ENCODE data around the gene ADAR. TPM values are rescaled to one million over a fixed set of nuclear protein-coding genes. Genes with fewer than 3 reads are reported as not detected.
A peak's percentile ranks its signal among the peaks of the same experiment; 100 is the strongest.

The ADAR gene
- total RNA-seq, 2 donors from 2014 or later: 185 to 213 TPM

- ATAC-seq (replicated peaks): no peak
- Mint-ChIP-seq H3K9me3 (no peaks in the 10 kb centered on the region), H3K27me3 (no peaks in the 10 kb centered on the region), H3K4me1 (peaks cover 21% of the 10 kb centered on the region), H3K4me3 (no peak overlapping the region), H3K36me3 (ENCODE audit: low read depth) (peaks cover 84% of the 10 kb centered on the region), H3K27ac (peak overlapping the region; percentile 42)
Measured at GRCh38 chr1:154623358-154623757, 15.4 kb upstream of the ADAR start.

- H3K4me3 Mint-ChIP-seq: no peak overlapping the region
- H3K36me3 Mint-ChIP-seq (ENCODE audit: low read depth): peaks cover 80% of the 10 kb centered on the region
- H3K27me3 Mint-ChIP-seq: no peaks in the 10 kb centered on the region
- H3K9me3 Mint-ChIP-seq: no peaks in the 10 kb centered on the region
- H3K27ac Mint-ChIP-seq: peak overlapping the region; percentile 42
- no peak for ATAC-seq (replicated peaks)
- H3K4me1 Mint-ChIP-seq: peaks cover 21% of the 10 kb centered on the region
Measured at GRCh38 chr1:154622503-154623039, 14.6 kb upstream of the ADAR start.

- H3K27ac Mint-ChIP-seq: peak overlapping the region; percentile 46
- no peaks in the 10 kb centered on the region for H3K27me3 Mint-ChIP-seq
- peaks cover 78% of the 10 kb centered on the region for H3K36me3 Mint-ChIP-seq (ENCODE audit: low read depth)
- H3K4me1 Mint-ChIP-seq: peaks cover 22% of the 10 kb centered on the region
- no peak overlapping the region for H3K4me3 Mint-ChIP-seq
- no peak for ATAC-seq (replicated peaks)
- H3K9me3 Mint-ChIP-seq: no peaks in the 10 kb centered on the region
Measured at GRCh38 chr1:154621875-154622274, 13.9 kb upstream of the ADAR start.

GRCh38 chr1:154620751-154621150 lies 12.8 kb upstream of the ADAR start:
- Mint-ChIP-seq H3K4me1 (peaks cover 27% of the 10 kb centered on the region), H3K27me3 (no peaks in the 10 kb centered on the region), H3K36me3 (ENCODE audit: low read depth) (peaks cover 81% of the 10 kb centered on the region), H3K27ac (no peak overlapping the region), H3K4me3 (no peak overlapping the region), H3K9me3 (no peaks in the 10 kb centered on the region)
- no peak for ATAC-seq (replicated peaks)

- ATAC-seq (replicated peaks): no peak
- peaks cover 34% of the 10 kb centered on the region for H3K4me1 Mint-ChIP-seq
- H3K36me3 Mint-ChIP-seq (ENCODE audit: low read depth): peaks cover 69% of the 10 kb centered on the region
- H3K27ac Mint-ChIP-seq: no peak overlapping the region
- no peaks in the 10 kb centered on the region for H3K27me3 Mint-ChIP-seq
- no peaks in the 10 kb centered on the region for H3K9me3 Mint-ChIP-seq
- H3K4me3 Mint-ChIP-seq: no peak overlapping the region
Measured at GRCh38 chr1:154619181-154619948, 11.4 kb upstream of the ADAR start.

GRCh38 chr1:154616659-154617345 lies 8.8 kb upstream of the ADAR start:
- Mint-ChIP-seq H3K27me3 (no peaks in the 10 kb centered on the region), H3K9me3 (no peaks in the 10 kb centered on the region), H3K4me1 (peaks cover 27% of the 10 kb centered on the region), H3K4me3 (no peak overlapping the region), H3K27ac (peak overlapping the region; percentile 51), H3K36me3 (ENCODE audit: low read depth) (peaks cover 44% of the 10 kb centered on the region)
- ATAC-seq (replicated peaks): no peak

- Mint-ChIP-seq H3K27ac (no peak overlapping the region), H3K4me1 (peaks cover 38% of the 10 kb centered on the region), H3K27me3 (no peaks in the 10 kb centered on the region), H3K4me3 (no peak overlapping the region), H3K36me3 (ENCODE audit: low read depth) (peaks cover 36% of the 10 kb centered on the region), H3K9me3 (no peaks in the 10 kb centered on the region)
- ATAC-seq (replicated peaks): no peak
Measured at GRCh38 chr1:154615411-154615810, 7.4 kb upstream of the ADAR start.

GRCh38 chr1:154614901-154615300 lies 6.9 kb upstream of the ADAR start:
- H3K4me3 Mint-ChIP-seq: peak overlapping the region; percentile 11
- H3K4me1 Mint-ChIP-seq: peaks cover 43% of the 10 kb centered on the region
- peak; percentile 25 for ATAC-seq (replicated peaks)
- no peaks in the 10 kb centered on the region for H3K9me3 Mint-ChIP-seq
- H3K27ac Mint-ChIP-seq: peak overlapping the region; percentile 40
- H3K36me3 Mint-ChIP-seq (ENCODE audit: low read depth): peaks cover 30% of the 10 kb centered on the region
- no peaks in the 10 kb centered on the region for H3K27me3 Mint-ChIP-seq

- peaks cover 50% of the 10 kb centered on the region for H3K4me1 Mint-ChIP-seq
- H3K4me3 Mint-ChIP-seq: peak overlapping the region; percentile 11
- peak overlapping the region; percentile 40 for H3K27ac Mint-ChIP-seq
- peaks cover 25% of the 10 kb centered on the region for H3K36me3 Mint-ChIP-seq (ENCODE audit: low read depth)
- H3K9me3 Mint-ChIP-seq: no peaks in the 10 kb centered on the region
- no peaks in the 10 kb centered on the region for H3K27me3 Mint-ChIP-seq
- no peak for ATAC-seq (replicated peaks)
Measured at GRCh38 chr1:154614247-154614646, 6.3 kb upstream of the ADAR start.

GRCh38 chr1:154611150-154611862 lies 3.3 kb upstream of the ADAR start:
- Mint-ChIP-seq H3K4me1 (peaks cover 59% of the 10 kb centered on the region), H3K9me3 (no peaks in the 10 kb centered on the region), H3K27me3 (no peaks in the 10 kb centered on the region)

GRCh38 chr1:154609398-154610380 lies 1.7 kb upstream of the ADAR start:
- Mint-ChIP-seq H3K4me3 (peak overlapping the region; percentile 88), H3K9me3 (no peaks in the 10 kb centered on the region), H3K27ac (peak overlapping the region; percentile 88), H3K4me1 (peaks cover 59% of the 10 kb centered on the region), H3K36me3 (ENCODE audit: low read depth) (peaks cover 34% of the 10 kb centered on the region), H3K27me3 (no peaks in the 10 kb centered on the region)
- ATAC-seq (replicated peaks): peak; percentile 59

More at GRCh38 chr1:154611150-154611862, 3.3 kb upstream of the ADAR start:
- peaks cover 24% of the 10 kb centered on the region for H3K36me3 Mint-ChIP-seq (ENCODE audit: low read depth)
- peak overlapping the region; percentile 88 for H3K4me3 Mint-ChIP-seq
- H3K27ac Mint-ChIP-seq: peak overlapping the region; percentile 42
- ATAC-seq (replicated peaks): no peak

GRCh38 chr1:154608397-154609270 lies 648 bp upstream of the ADAR start:
- H3K4me3 Mint-ChIP-seq: peak overlapping the region; percentile 88
- H3K27me3 Mint-ChIP-seq: no peaks in the 10 kb centered on the region
- peaks cover 44% of the 10 kb centered on the region for H3K36me3 Mint-ChIP-seq (ENCODE audit: low read depth)
- H3K27ac Mint-ChIP-seq: peak overlapping the region; percentile 88
- peaks cover 65% of the 10 kb centered on the region for H3K4me1 Mint-ChIP-seq
- ATAC-seq (replicated peaks): peak; percentile 15
- H3K9me3 Mint-ChIP-seq: no peaks in the 10 kb centered on the region
